SW480 (cell line): ENCODE results near the gene RMDN3.

Experiments
- DNase-seq: peaks from one replicate; pipeline ENCODE4 v3.0.0-alpha.2; 2016; ENCODE audit warnings: low spot score

The RMDN3 gene

DNA sequence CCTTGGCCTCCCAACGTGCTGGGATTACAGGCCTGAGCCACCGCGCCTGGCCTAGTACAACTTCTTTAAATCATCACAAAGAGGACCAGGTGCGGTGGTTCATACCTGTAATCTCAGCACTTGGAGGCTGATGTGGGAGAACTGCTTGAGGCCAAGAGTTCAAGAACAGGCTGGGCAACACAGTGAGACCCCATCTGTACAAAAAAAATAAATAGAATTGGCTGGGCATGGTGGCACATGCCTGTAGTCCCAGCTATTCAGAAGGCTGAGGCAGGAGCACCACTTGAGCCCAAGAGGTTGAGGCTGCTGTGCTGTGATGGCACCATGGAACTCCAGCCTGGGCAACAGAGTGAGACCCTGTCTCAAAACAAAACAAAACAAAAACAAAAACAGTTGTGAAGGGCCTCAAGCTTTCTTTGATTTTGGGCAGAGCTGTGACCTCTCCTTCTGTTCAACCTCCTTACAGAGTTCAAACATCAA is 5.9 kb downstream of the RMDN3 start:
- DNase-seq = no peak

- DNase-seq = no peak
These were observed 7.1 kb downstream of the RMDN3 start for GRCh38 chr15:40747685-40748631.

- no peak for DNase-seq
These were observed 8.1 kb downstream of the RMDN3 start for GRCh38 chr15:40746916-40747418.

DNA sequence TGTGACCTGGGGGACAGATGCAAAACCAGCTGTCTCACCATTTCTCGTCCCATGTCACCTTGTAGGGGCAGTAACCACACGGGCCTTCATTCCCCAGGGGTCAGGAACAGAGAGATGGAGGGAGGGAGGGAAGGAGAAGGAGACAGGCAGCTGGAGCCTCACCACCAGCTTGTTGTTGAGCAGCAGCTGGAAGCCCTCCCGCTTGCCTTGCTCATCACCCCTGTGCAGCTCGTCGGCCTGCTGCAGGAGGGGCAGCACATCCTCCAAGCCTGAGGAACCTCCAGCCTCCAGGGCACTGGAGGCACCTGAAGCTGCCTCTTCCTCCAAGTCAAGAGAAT is 10.3 kb downstream of the RMDN3 start:
- no peak for DNase-seq

GRCh38 chr15:40743921-40744814 is 10.9 kb downstream of the RMDN3 start:
- no peak for DNase-seq

- no peak for DNase-seq
These were observed 11.6 kb downstream of the RMDN3 start for GRCh38 chr15:40743485-40743901.

- DNase-seq = no peak
These were observed 15.2 kb downstream of the RMDN3 start for GRCh38 chr15:40739854-40740253.

DNA sequence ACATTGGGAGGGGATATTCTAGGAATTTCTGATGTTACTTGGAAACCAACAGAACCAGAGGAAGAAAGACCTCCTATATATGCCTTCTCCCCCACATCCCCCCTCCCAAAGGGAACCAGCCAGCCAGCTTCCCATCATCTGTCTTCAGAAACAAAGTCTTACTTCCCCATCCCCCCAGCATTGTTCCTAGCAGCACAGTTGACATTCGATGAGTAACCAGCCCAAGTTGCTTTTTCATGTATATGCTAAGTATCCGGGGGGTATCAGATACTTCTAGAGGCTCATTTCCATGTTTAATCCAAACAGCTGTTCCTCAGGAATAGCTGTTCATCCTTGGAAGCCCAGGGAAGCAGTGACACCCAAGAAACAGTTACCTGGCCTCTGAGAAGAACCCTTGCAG is 16.0 kb downstream of the RMDN3 start:
- no peak for DNase-seq

GRCh38 chr15:40737048-40737447 is 18.0 kb downstream of the RMDN3 start:
- DNase-seq = no peak

DNA sequence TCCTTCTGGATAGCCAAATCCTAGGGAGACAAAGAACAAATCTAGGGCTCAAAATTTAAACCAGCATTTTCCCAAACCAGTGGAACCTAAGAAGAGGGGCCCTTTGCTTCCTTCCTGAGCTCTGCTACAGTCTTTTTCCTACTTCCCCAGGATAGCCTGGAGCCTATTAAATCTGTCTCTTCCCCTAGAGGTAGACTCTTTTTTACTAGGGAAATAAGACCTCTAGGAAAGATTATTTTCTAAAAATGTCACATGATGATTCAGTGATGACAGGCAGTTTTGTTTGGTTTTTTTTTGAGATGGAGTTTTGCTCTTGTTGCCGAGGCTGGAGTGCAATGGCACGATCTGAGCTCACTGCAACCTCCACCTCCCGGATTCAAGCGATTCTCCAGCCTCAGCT is 18.5 kb downstream of the RMDN3 start:
- DNase-seq = no peak

DNA sequence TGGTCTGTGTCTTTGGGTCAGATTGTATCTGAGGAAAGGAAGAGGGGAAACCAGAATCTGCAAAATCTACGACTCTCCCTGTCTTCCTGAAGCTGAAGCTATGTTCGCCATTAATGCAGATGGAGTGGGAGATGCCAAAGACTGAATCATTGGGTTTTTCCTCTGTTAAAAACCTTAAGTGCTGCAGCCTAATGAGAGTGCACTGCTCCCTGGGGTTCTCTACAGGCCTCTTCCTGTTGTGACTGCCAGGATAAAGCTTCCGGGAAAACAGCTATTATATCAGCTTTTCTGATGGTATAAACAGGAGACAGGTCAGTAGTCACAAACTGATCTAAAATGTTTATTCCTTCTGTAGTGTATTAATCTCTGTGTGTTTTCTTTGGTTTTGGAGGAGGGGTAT is 24.0 kb downstream of the RMDN3 start:
- no peak for DNase-seq

DNA sequence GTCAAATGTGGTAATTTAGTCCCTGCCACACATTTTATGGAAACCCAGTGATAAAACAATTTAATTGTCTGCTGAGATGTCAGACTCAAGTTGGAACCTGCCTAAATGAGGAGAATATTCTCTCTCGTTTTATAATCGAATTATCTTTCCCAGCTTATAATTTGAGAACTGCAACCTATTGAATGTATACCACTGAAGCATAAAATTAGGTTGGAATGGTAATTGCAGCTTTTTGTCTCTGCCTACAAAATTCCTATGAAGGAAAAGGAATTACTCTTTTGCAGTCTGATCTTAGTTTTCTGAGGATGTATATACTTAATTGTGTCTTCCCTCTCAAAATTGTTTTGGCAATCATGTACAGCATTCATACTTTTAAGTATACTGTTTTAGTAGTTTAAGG is 31.1 kb downstream of the RMDN3 start:
- DNase-seq = no peak

DNA sequence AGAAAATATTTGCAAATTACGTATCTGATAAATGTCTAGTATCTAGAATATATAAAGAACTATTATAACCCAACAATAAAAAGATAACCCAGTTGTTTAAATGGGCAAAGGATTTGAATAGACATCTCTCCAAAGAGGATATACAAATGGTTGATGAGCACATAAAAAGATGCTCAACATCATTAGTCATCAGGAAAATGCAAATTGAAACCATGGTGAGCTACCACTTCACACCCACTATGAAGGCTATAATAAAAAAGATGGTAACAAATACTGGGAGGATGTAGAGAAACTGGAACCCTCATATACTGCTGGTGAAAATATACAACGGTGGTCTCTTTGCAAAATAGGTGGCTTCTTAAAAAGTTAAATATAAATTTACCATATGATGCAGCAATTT is 32.1 kb downstream of the RMDN3 start:
- DNase-seq = no peak

DNA sequence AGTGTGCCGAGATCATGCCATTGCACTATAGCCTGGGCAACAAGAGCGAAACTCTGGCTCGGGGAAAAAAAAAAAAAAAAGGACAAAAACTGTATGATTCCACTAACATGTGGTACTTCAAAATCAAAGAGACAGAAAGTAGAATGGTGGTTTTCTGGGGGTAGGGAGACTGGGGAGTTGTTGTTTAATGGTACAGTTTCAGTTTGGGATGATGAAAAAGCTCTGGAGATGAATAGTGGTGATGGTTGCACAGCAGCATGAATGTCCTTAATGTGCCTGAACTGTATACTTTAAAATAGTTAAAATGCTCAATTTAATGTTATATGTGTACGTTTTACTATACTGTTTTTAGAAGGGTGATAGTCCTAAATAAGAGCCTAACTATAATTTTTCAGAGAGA is 32.7 kb downstream of the RMDN3 start:
- no peak for DNase-seq

GRCh38 chr15:40721701-40722100 is 33.4 kb downstream of the RMDN3 start:
- no peak for DNase-seq

DNA sequence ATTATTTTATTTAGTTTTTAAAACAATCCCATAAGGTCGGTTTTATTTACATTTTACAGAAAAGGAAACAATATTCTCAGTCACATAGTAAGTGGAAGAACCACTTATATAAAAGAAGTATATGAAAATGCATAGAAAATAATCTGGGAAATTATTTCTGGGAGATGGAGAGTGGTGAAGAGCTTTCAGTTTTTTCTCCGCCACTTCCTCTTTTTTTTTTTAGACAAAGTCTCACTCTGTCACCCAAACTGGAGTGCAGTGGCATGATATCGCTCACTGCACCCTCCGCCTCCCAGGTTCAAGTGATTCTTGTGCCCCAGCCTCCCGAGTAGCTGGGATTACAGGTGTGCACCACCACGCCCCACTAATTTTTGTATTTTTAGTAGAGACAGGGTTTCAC is 38.9 kb downstream of the RMDN3 start:
- DNase-seq = no peak

GRCh38 chr15:40714144-40714543 is 40.9 kb downstream of the RMDN3 start:
- no peak for DNase-seq

GRCh38 chr15:40706121-40706520 is 48.9 kb downstream of the RMDN3 start:
- no peak for DNase-seq

DNA sequence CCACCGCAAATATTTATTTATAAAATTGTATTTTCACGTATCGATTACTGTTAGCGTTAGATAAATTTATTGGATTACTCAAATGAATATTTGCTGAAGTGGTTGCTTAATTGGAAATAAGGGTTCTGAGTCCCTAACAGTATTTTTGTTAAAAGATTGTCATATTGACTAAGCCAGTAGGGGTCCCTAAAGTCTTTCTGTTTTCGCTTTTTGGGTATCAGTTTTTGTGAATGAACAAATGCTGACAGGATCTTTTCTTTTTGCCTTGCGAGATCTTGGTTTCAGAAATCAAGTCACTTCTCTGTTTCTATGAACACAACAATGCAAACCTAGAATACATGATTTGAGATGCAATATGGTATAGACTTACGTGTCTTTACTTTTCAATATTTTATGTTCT is 53.0 kb downstream of the RMDN3 start:
- no peak for DNase-seq

GRCh38 chr15:40697916-40698315 is 57.1 kb downstream of the RMDN3 start:
- DNase-seq = no peak

GRCh38 chr15:40696228-40696627 is 58.8 kb downstream of the RMDN3 start:
- DNase-seq = no peak

- no peak for DNase-seq
These were observed 59.6 kb downstream of the RMDN3 start for GRCh38 chr15:40695469-40695890.
